ENCODE results near the gene CDH4. TPM values are rescaled to one million over a fixed set of nuclear protein-coding genes. Genes with fewer than 3 reads are reported as not detected.

CDH4 gene
- total RNA-seq, 1 experiment from 2014 or later: 25.0 TPM

DNA sequence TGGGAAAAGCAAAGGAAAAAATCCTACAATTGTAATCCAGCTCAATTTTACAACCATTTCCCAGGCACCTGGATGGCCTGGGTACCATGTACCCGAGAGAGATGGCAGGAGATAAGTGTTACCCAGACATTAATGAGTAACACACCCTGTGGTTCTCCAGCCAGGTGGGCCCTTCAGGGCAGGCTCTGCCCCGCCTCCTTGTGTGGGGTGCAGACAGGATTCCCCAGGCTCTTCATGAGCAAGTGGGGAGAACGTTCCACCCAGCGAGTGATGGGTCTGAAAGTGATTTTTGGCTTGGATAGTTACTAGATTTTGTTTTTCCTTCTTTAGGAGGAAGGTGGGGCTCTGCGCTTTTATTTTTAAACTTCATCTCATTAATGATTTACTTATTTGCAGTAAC lies 569.7 kb downstream of the CDH4 start:
- BruUV-seq (replicated peaks): no TSS peak

DNA sequence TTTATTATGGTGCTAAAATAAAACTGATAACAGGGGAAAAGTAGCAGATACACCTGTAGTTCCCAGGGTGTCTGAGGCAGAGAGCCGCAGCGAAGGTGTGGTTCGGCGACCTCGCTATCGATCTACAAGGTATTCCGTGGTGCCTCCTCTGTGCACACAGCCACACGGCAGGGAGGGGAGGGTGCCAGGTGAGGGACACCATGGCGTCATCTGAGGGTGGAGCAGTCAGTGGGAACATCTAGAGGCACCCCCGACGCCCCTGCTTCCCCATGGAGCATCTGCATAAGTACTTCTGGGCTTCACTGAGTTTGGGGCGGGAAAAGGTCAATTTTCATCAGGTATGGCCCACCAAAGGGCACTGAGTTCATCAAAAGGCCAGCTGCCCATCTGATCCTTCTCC lies 570.3 kb downstream of the CDH4 start:
- ChIA-PET POLR2A (interaction anchor here (0.9 kb wide), 1 partner anchor 9 kb away, joined by 3 read pairs; no protein-coding TSS in a partner anchor), CTCF (interaction anchor here (0.6 to 0.7 kb wide), 2 partner anchors 8 to 1607 kb away, joined by 3 read pairs; no protein-coding TSS in a partner anchor)
- Mint-ChIP-seq H3K27me3 (ENCODE audit: insufficient read depth, unreplicated experiment) (no peaks in the 10 kb centered on the region), H3K9me3 (ENCODE audit: unreplicated experiment) (peaks cover 8% of the 10 kb centered on the region), H3K36me3 (ENCODE audit: insufficient read depth, unreplicated experiment) (no peaks in the 10 kb centered on the region), H3K4me1 (ENCODE audit: insufficient read depth, unreplicated experiment) (no peaks in the 10 kb centered on the region), H3K27ac (ENCODE audit: low read depth, unreplicated experiment) (no peak overlapping the region), H3K4me3 (ENCODE audit: unreplicated experiment) (no peak overlapping the region)
- BruUV-seq (replicated peaks): no TSS peak
- TF ChIP-seq, protein P1, sequence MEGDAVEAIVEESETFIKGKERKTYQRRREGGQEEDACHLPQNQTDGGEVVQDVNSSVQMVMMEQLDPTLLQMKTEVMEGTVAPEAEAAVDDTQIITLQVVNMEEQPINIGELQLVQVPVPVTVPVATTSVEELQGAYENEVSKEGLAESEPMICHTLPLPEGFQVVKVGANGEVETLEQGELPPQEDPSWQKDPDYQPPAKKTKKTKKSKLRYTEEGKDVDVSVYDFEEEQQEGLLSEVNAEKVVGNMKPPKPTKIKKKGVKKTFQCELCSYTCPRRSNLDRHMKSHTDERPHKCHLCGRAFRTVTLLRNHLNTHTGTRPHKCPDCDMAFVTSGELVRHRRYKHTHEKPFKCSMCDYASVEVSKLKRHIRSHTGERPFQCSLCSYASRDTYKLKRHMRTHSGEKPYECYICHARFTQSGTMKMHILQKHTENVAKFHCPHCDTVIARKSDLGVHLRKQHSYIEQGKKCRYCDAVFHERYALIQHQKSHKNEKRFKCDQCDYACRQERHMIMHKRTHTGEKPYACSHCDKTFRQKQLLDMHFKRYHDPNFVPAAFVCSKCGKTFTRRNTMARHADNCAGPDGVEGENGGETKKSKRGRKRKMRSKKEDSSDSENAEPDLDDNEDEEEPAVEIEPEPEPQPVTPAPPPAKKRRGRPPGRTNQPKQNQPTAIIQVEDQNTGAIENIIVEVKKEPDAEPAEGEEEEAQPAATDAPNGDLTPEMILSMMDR (IDR thresholded peaks at IDR 0.05; ENCODE audit: unreplicated experiment): no peak
- DNase-seq (ENCODE audit: unreplicated experiment): no peak
- intact Hi-C loops (cut with micrococcal nuclease): no loop called here

More for the DNA sequence above, 569.7 kb downstream of the CDH4 start:
- Mint-ChIP-seq H3K36me3 (ENCODE audit: insufficient read depth, unreplicated experiment) (no peaks in the 10 kb centered on the region), H3K27ac (ENCODE audit: low read depth, unreplicated experiment) (no peak overlapping the region), H3K4me3 (ENCODE audit: unreplicated experiment) (no peak overlapping the region), H3K27me3 (ENCODE audit: insufficient read depth, unreplicated experiment) (no peaks in the 10 kb centered on the region), H3K9me3 (ENCODE audit: unreplicated experiment) (peaks cover 8% of the 10 kb centered on the region), H3K4me1 (ENCODE audit: insufficient read depth, unreplicated experiment) (no peaks in the 10 kb centered on the region)
- POLR2A ChIA-PET: no interaction called here
- CTCF ChIA-PET: no interaction called here
- DNase-seq (ENCODE audit: unreplicated experiment): no peak
- intact Hi-C loops (cut with micrococcal nuclease): no loop called here
- TF ChIP-seq, protein P1 (IDR thresholded peaks at IDR 0.05; ENCODE audit: unreplicated experiment): no peak

DNA sequence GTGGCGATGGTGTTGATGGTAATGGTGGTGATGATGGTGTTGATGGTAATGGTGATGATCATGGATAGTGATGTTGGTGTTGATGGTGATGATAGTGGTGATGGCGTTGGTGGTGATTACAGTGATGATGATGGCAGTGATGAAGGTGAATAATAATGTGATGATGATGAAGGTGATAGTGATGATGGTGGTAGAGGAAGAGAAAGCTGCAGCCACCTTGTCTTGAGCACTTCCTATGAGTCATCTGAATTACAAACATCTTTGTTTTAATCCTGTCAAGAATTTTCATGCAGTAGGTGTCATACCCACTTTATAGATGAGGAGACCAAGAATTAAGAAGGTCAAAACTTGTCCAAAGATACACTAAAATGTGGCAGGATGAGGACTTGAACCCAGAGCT lies 571.2 kb downstream of the CDH4 start:
- H3K4me3 Mint-ChIP-seq (ENCODE audit: unreplicated experiment): no peak overlapping the region
- TF ChIP-seq, protein P1 (IDR thresholded peaks at IDR 0.05; ENCODE audit: unreplicated experiment): no peak
- no peak for DNase-seq (ENCODE audit: unreplicated experiment)
- H3K4me1 Mint-ChIP-seq (ENCODE audit: insufficient read depth, unreplicated experiment): no peaks in the 10 kb centered on the region
- H3K27me3 Mint-ChIP-seq (ENCODE audit: insufficient read depth, unreplicated experiment): no peaks in the 10 kb centered on the region
- BruUV-seq (replicated peaks): no TSS peak
- H3K9me3 Mint-ChIP-seq (ENCODE audit: unreplicated experiment): peaks cover 8% of the 10 kb centered on the region
- POLR2A ChIA-PET: no interaction called here
- H3K27ac Mint-ChIP-seq (ENCODE audit: low read depth, unreplicated experiment): no peak overlapping the region
- intact Hi-C loops (cut with micrococcal nuclease): no loop called here
- CTCF ChIA-PET: no interaction called here
- no peaks in the 10 kb centered on the region for H3K36me3 Mint-ChIP-seq (ENCODE audit: insufficient read depth, unreplicated experiment)

DNA sequence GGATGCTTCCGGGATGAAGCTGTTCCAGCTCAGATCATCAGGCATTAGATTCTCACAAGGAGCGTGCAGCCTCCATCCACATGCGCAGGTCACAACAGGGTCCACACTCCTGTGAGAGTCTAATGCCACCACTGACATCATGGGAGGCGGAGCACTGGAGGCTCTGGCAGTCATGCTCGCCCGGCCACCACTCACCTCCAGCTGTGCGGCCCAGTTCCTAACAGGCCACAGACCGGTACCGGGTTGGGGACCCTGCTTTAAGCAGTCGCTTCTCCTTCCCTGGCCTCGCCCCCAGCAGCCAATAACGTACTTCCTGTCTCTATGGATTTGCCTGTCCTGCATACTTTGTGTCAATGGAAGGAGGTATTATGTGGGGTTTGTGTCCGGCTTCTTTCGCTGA lies 576.8 kb downstream of the CDH4 start:
- Mint-ChIP-seq H3K4me1 (ENCODE audit: insufficient read depth, unreplicated experiment) (no peaks in the 10 kb centered on the region), H3K4me3 (ENCODE audit: unreplicated experiment) (no peak overlapping the region), H3K27ac (ENCODE audit: low read depth, unreplicated experiment) (no peak overlapping the region), H3K36me3 (ENCODE audit: insufficient read depth, unreplicated experiment) (no peaks in the 10 kb centered on the region), H3K9me3 (ENCODE audit: unreplicated experiment) (no peaks in the 10 kb centered on the region), H3K27me3 (ENCODE audit: insufficient read depth, unreplicated experiment) (no peaks in the 10 kb centered on the region)
- intact Hi-C loops (cut with micrococcal nuclease): no loop called here
- TF ChIP-seq, protein P1 (IDR thresholded peaks at IDR 0.05; ENCODE audit: unreplicated experiment): no peak
- no TSS peak for BruUV-seq (replicated peaks)
- CTCF ChIA-PET: interaction anchor here (0.8 kb wide), 1 partner anchor 15 kb away, joined by 5 read pairs; no protein-coding TSS in a partner anchor
- POLR2A ChIA-PET: no interaction called here
- DNase-seq (ENCODE audit: unreplicated experiment): no peak

All from MCF 10A (cell line).